ENCODE measurements around the gene MYEOV. TPM values are rescaled to one million over a fixed set of nuclear protein-coding genes. Genes with fewer than 3 reads are reported as not detected.

The MYEOV gene
- total RNA-seq, 1 experiment from 2014 or later = 1.4 TPM

GRCh38 chr11:69327741-69328191 is 33.8 kb downstream of the MYEOV start (continued):
- TF ChIP-seq, protein P1, sequence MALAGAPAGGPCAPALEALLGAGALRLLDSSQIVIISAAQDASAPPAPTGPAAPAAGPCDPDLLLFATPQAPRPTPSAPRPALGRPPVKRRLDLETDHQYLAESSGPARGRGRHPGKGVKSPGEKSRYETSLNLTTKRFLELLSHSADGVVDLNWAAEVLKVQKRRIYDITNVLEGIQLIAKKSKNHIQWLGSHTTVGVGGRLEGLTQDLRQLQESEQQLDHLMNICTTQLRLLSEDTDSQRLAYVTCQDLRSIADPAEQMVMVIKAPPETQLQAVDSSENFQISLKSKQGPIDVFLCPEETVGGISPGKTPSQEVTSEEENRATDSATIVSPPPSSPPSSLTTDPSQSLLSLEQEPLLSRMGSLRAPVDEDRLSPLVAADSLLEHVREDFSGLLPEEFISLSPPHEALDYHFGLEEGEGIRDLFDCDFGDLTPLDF (CRISPR knock-in tag; IDR thresholded peaks at IDR 0.05) = no peak

DNA sequence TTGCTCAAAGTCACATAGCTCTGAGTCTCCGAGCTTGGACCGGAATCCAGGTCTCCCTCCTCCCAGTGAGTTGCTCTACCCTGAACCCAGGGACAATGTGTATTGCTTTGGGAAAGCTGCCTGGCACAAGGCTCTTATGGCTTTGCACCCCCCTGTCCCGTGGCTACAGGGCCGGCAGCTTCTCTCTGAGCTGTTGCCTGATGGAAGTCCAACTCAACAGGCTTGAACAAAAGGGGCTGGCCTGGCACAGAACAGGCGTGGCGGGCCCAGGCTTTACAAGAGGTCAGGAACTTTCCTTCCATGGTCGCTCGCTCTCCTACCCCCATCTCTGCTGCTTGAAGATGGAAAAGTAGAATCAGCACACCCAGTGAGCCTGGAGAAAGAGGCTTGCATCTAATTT is 34.3 kb downstream of the MYEOV start:
- Mint-ChIP-seq H3K4me1 (peaks cover 9% of the 10 kb centered on the region), H3K27ac (no peak overlapping the region), H3K27me3 (ENCODE audit: low read depth) (no peaks in the 10 kb centered on the region), H3K4me3 (no peak overlapping the region), H3K9me3 (no peaks in the 10 kb centered on the region), H3K36me3 (no peaks in the 10 kb centered on the region)
- TF ChIP-seq CREM (CRISPR knock-in tag; IDR thresholded peaks at IDR 0.05) (no peak), TCF7 (CRISPR knock-in tag; IDR thresholded peaks at IDR 0.05; ENCODE audit: low read depth) (no peak), ZNF121 (CRISPR knock-in tag; IDR thresholded peaks at IDR 0.05) (no peak), E2F5 (CRISPR knock-in tag; IDR thresholded peaks at IDR 0.05) (no peak), GTF2I (CRISPR knock-in tag; conservative IDR thresholded peaks at IDR 0.05) (no peak), EMX1 (CRISPR knock-in tag; IDR thresholded peaks at IDR 0.05) (no peak), NFYB (CRISPR knock-in tag; conservative IDR thresholded peaks at IDR 0.05; ENCODE audit: low read depth) (no peak), MYBL2 (CRISPR knock-in tag; IDR thresholded peaks at IDR 0.05) (no peak), ATF3 (CRISPR knock-in tag; conservative IDR thresholded peaks at IDR 0.05) (no peak), TP53 (CRISPR knock-in tag; IDR thresholded peaks at IDR 0.05) (no peak), USF1 (CRISPR knock-in tag; IDR thresholded peaks at IDR 0.05) (no peak), NFATC4 (CRISPR knock-in tag; IDR thresholded peaks at IDR 0.05) (no peak), GRHL2 (CRISPR knock-in tag; IDR thresholded peaks at IDR 0.05; ENCODE audit: insufficient replicate concordance, severe bottlenecking) (no peak), CREB1 (CRISPR knock-in tag; IDR thresholded peaks at IDR 0.05) (no peak), NR3C1 (CRISPR knock-in tag; conservative IDR thresholded peaks at IDR 0.05; ENCODE audit: low read depth) (no peak), ZNF232 (CRISPR knock-in tag; IDR thresholded peaks at IDR 0.05) (no peak), ZNF219 (CRISPR knock-in tag; IDR thresholded peaks at IDR 0.05; ENCODE audit: borderline replicate concordance) (no peak), ZNF263 (CRISPR knock-in tag; IDR thresholded peaks at IDR 0.05; ENCODE audit: low read depth) (no peak)
- TF ChIP-seq, protein P2, sequence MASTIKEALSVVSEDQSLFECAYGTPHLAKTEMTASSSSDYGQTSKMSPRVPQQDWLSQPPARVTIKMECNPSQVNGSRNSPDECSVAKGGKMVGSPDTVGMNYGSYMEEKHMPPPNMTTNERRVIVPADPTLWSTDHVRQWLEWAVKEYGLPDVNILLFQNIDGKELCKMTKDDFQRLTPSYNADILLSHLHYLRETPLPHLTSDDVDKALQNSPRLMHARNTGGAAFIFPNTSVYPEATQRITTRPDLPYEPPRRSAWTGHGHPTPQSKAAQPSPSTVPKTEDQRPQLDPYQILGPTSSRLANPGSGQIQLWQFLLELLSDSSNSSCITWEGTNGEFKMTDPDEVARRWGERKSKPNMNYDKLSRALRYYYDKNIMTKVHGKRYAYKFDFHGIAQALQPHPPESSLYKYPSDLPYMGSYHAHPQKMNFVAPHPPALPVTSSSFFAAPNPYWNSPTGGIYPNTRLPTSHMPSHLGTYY (CRISPR knock-in tag; IDR thresholded peaks at IDR 0.05) = no peak
- TF ChIP-seq, protein P1 (CRISPR knock-in tag; IDR thresholded peaks at IDR 0.05) = no peak
- ATAC-seq (no peak), DNase-seq (ENCODE audit: low spot score) (no peak)
- ChIA-PET CTCF (interaction anchor here (1.1 kb wide), 1 partner anchor 342 kb away, joined by 3 read pairs; no protein-coding TSS in a partner anchor), POLR2A (no interaction called here)

DNA sequence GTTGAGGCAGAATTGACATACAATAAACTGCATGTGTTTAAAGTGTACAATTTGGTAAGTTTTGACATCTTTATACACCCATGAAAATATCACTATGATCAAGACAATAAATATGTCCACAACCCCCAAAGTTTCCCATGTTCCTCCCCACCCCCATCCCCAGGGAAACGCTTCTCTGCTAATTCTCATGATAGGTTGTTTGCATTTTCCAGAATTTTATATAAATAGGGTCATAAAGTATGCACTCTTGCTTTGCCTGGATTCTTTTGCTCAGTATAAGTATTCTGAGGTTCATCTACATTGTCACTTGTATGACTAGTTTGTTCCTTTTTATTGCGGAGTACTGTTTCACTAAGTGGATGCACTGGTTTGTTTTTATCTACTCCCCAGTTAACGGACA is 35.6 kb downstream of the MYEOV start:
- H3K27ac Mint-ChIP-seq = no peak overlapping the region
- ATAC-seq (no peak), DNase-seq (ENCODE audit: low spot score) (no peak)
- peaks cover 9% of the 10 kb centered on the region for H3K4me1 Mint-ChIP-seq
- H3K27me3 Mint-ChIP-seq (ENCODE audit: low read depth) = no peaks in the 10 kb centered on the region
- POLR2A ChIA-PET = no interaction called here
- no peaks in the 10 kb centered on the region for H3K9me3 Mint-ChIP-seq
- no peak overlapping the region for H3K4me3 Mint-ChIP-seq
- no peaks in the 10 kb centered on the region for H3K36me3 Mint-ChIP-seq
- CTCF ChIA-PET = no interaction called here
- TF ChIP-seq GRHL2 (CRISPR knock-in tag; IDR thresholded peaks at IDR 0.05; ENCODE audit: insufficient replicate concordance, severe bottlenecking) = no peak
- no peak for TF ChIP-seq TCF7 (CRISPR knock-in tag; IDR thresholded peaks at IDR 0.05; ENCODE audit: low read depth)
- TF ChIP-seq, protein P3, sequence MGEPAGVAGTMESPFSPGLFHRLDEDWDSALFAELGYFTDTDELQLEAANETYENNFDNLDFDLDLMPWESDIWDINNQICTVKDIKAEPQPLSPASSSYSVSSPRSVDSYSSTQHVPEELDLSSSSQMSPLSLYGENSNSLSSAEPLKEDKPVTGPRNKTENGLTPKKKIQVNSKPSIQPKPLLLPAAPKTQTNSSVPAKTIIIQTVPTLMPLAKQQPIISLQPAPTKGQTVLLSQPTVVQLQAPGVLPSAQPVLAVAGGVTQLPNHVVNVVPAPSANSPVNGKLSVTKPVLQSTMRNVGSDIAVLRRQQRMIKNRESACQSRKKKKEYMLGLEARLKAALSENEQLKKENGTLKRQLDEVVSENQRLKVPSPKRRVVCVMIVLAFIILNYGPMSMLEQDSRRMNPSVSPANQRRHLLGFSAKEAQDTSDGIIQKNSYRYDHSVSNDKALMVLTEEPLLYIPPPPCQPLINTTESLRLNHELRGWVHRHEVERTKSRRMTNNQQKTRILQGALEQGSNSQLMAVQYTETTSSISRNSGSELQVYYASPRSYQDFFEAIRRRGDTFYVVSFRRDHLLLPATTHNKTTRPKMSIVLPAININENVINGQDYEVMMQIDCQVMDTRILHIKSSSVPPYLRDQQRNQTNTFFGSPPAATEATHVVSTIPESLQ (CRISPR knock-in tag; IDR thresholded peaks at IDR 0.05) = no peak
- no peak for TF ChIP-seq ARID4B (CRISPR knock-in tag; IDR thresholded peaks at IDR 0.05; ENCODE audit: borderline replicate concordance)
- no peak for TF ChIP-seq ZNF263 (CRISPR knock-in tag; IDR thresholded peaks at IDR 0.05; ENCODE audit: low read depth)
- TF ChIP-seq ZNF219 (CRISPR knock-in tag; IDR thresholded peaks at IDR 0.05; ENCODE audit: borderline replicate concordance) = no peak

Data from WTC11 (cell line).